ENCODE results near the gene SNRPD3. TPM values are rescaled to one million over a fixed set of nuclear protein-coding genes. Genes with fewer than 3 reads are reported as not detected.

SNRPD3 gene
- total RNA-seq, 4 donors from 2014 or later, result 21.3 to 127 (median 93.8) TPM

DNA sequence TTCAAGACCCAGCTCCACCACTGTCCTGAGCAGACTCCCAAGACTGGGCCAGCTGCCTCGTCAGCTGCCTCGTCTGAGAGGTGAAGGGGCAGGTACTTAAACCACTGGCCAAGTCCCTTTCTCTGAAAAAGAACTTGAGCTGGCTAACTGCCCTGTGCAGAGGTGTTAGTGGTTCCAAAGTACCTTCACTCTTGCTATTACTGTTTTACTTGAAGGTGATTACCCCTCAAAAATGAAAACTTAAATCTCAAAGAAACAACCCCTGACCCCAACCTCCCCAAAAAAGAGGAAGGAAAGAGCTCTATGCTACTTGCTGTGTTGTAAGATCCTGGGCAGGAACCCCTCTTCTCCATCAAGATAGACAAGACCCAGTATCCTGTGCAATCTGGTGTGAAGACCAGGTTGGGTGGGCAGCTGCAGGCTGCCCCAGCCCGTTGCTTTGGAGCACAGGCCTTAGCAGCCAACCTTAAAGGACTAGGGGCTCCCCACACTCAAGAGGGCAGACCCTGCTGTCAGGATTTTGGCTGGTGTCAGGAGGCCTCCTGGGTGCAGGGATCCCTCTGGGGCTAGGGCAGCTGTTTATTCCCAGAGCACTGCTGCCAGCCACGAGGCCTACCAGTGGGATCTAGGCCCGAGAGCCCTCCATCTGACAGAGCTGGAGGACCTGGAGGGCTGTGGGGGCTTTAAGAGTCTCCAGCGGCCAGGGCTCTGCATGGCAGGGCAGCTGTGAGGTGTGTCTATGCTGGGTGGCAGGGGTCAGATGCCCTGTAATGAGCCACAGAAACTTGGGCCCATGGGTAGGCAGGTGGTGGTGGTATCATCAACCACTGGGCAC lies 13.9 kb upstream of the SNRPD3 start:
- intact Hi-C loops (cut with DNase I; ENCODE audit: low total_unique reads), result no loop called here
- TF ChIP-seq POLR2A (IDR thresholded peaks at IDR 0.05), result no peak
- no peak for TF ChIP-seq POLR2AphosphoS5 (IDR thresholded peaks at IDR 0.05)
- no peak for TF ChIP-seq EP300 (IDR thresholded peaks at IDR 0.05; ENCODE audit: low read depth)
- TF ChIP-seq, protein P1, sequence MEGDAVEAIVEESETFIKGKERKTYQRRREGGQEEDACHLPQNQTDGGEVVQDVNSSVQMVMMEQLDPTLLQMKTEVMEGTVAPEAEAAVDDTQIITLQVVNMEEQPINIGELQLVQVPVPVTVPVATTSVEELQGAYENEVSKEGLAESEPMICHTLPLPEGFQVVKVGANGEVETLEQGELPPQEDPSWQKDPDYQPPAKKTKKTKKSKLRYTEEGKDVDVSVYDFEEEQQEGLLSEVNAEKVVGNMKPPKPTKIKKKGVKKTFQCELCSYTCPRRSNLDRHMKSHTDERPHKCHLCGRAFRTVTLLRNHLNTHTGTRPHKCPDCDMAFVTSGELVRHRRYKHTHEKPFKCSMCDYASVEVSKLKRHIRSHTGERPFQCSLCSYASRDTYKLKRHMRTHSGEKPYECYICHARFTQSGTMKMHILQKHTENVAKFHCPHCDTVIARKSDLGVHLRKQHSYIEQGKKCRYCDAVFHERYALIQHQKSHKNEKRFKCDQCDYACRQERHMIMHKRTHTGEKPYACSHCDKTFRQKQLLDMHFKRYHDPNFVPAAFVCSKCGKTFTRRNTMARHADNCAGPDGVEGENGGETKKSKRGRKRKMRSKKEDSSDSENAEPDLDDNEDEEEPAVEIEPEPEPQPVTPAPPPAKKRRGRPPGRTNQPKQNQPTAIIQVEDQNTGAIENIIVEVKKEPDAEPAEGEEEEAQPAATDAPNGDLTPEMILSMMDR (IDR thresholded peaks at IDR 0.05), result no peak
- in situ Hi-C loops (cut with MboI; ENCODE audit: low pct_ligation_motif_present in 1 of 4, low pct_unique_long_range_greater_than_20kb in 1 of 4, low sequenced_read_pairs in 3 of 4), result no loop called here
- Histone ChIP-seq H3K36me3 (peaks cover 0 to 51% (median 23%) of the 10 kb centered on the region in 4 donors), H3K27me3 (no peaks in the 10 kb centered on the region), H3K9me3 (no peaks in the 10 kb centered on the region), H3K4me3 (no peak overlapping the region), H3K4me1 (peaks cover 0 to 6% (median 2%) of the 10 kb centered on the region in 4 donors), H3K27ac (no peak overlapping the region)
- no peak for DNase-seq
- 79% methylated on average over 5 of the region's 6 CpGs; no CpG with 5 or more reads in 1 of the 2 donors for WGBS, 2 donors (ENCODE audit: low coverage in 1 of 2)

DNA sequence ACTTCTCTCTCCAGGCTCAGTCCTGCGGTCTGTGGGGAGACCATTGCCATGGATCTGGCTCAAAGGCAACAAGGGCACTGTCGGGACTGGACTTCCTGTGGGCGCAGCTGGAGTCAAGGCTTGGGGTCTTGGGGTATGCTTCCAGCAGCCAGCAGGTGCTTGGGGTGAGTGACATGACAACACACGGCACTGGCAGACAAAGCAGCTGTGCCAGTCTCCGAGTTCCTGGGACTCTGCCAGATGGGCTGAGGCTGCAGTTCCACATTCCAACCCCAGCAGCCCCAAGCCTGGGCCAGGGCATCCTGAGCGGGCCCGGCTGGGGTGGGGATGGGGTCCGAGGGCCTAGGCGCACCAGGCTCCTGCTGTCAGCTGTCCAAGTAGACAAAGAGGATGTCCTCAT lies 13.2 kb upstream of the SNRPD3 start:
- Histone ChIP-seq H3K27me3 (no peaks in the 10 kb centered on the region), H3K4me1 (peaks cover 0 to 6% (median 2%) of the 10 kb centered on the region in 4 donors), H3K4me3 (no peak overlapping the region), H3K27ac (no peak overlapping the region), H3K9me3 (no peaks in the 10 kb centered on the region), H3K36me3 (peaks cover 0 to 59% (median 26%) of the 10 kb centered on the region in 4 donors)
- TF ChIP-seq, protein P1 (IDR thresholded peaks at IDR 0.05), result no peak
- TF ChIP-seq EP300 (IDR thresholded peaks at IDR 0.05; ENCODE audit: low read depth) (no peak), POLR2AphosphoS5 (IDR thresholded peaks at IDR 0.05) (no peak), POLR2A (IDR thresholded peaks at IDR 0.05) (no peak)
- intact Hi-C loops (cut with DNase I; ENCODE audit: low total_unique reads), result no loop called here
- 89% methylated on average over 8 of the region's 9 CpGs; no CpG with 5 or more reads in 1 of the 2 donors for WGBS, 2 donors (ENCODE audit: low coverage in 1 of 2)
- in situ Hi-C loops (cut with MboI; ENCODE audit: low pct_ligation_motif_present in 1 of 4, low pct_unique_long_range_greater_than_20kb in 1 of 4, low sequenced_read_pairs in 3 of 4), result no loop called here
- no peak for DNase-seq

DNA sequence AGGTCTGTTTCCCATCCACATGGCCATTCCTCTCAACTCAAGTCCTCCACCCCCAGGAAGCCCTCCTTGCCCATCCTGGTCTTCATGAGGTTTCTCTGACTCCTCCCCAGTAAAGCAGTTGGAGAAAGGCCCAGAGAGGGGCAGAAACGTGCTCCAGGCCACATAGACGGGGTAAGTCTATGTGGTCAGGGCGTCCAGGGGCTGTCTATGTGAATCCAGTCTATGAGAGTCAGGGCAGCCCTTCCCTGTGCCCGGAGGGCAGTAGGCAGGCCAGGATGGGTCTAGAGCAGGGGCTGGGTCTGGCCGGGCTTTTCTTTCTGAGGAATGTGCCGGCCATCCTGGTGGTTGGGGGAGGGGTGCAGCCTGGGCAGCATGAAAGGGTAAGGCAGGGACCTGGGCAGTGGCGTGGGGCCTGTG lies 12.6 kb upstream of the SNRPD3 start:
- H3K36me3 ChIP-seq, result peaks cover 0 to 64% (median 29%) of the 10 kb centered on the region in 4 donors
- no peak for TF ChIP-seq EP300 (IDR thresholded peaks at IDR 0.05; ENCODE audit: low read depth)
- TF ChIP-seq POLR2AphosphoS5 (IDR thresholded peaks at IDR 0.05), result no peak
- TF ChIP-seq, protein P1 (IDR thresholded peaks at IDR 0.05), result no peak
- no peak for TF ChIP-seq POLR2A (IDR thresholded peaks at IDR 0.05)

DNA sequence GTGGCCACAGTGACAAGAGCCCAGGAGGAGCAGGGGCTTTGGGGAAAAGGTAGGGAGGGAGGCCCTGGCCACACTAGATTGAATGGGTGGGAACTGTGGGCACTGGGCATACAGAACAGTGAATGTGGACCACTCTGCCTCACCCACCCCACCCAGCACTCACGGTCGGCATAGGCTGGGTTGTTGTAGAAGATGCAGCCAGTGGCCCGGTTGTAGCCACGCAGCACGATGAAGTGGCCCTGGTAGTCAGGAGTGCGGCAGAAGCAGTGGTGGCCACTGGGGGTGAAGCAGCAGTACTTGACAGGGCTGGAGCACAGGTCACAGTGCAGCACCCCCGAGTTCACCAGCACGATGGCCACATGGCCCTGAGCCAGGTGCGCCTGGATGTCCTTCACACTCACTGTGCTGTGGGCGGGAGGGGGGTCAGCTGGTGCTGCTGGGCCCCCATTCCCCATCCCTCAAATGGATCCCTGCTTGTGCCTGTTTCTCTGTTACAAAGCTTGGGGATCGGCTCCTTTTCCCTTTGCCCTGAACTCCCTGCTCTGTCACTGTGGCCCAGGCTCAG lies 12.0 kb upstream of the SNRPD3 start:
- Histone ChIP-seq H3K4me1 (peaks cover 0 to 6% (median 2%) of the 10 kb centered on the region in 4 donors), H3K27ac (no peak overlapping the region), H3K9me3 (no peaks in the 10 kb centered on the region), H3K4me3 (no peak overlapping the region), H3K27me3 (no peaks in the 10 kb centered on the region), H3K36me3 (peaks cover 0 to 65% (median 32%) of the 10 kb centered on the region in 4 donors)
- TF ChIP-seq EP300 (IDR thresholded peaks at IDR 0.05; ENCODE audit: low read depth) (no peak), POLR2AphosphoS5 (IDR thresholded peaks at IDR 0.05) (no peak), POLR2A (IDR thresholded peaks at IDR 0.05) (no peak)
- TF ChIP-seq, protein P1 (IDR thresholded peaks at IDR 0.05), result no peak
- in situ Hi-C loops (cut with MboI; ENCODE audit: low pct_ligation_motif_present in 1 of 4, low pct_unique_long_range_greater_than_20kb in 1 of 4, low sequenced_read_pairs in 3 of 4) (no loop called here), intact Hi-C loops (cut with DNase I; ENCODE audit: low total_unique reads) (no loop called here)
- DNase-seq, result no peak
- 84% methylated on average over 11 of the region's 11 CpGs; no CpG with 5 or more reads in 1 of the 2 donors for WGBS, 2 donors (ENCODE audit: low coverage in 1 of 2)

More for the DNA sequence above, 12.6 kb upstream of the SNRPD3 start:
- 92% methylated on average over 7 of the region's 7 CpGs; no CpG with 5 or more reads in 1 of the 2 donors for WGBS, 2 donors (ENCODE audit: low coverage in 1 of 2)
- Histone ChIP-seq H3K4me3 (no peak overlapping the region), H3K9me3 (no peaks in the 10 kb centered on the region), H3K4me1 (peaks cover 0 to 6% (median 2%) of the 10 kb centered on the region in 4 donors), H3K27me3 (no peaks in the 10 kb centered on the region), H3K27ac (no peak overlapping the region)
- intact Hi-C loops (cut with DNase I; ENCODE audit: low total_unique reads), result no loop called here
- in situ Hi-C loops (cut with MboI; ENCODE audit: low pct_ligation_motif_present in 1 of 4, low pct_unique_long_range_greater_than_20kb in 1 of 4, low sequenced_read_pairs in 3 of 4), result no loop called here
- no peak for DNase-seq

Measured in transverse colon (tissue), 4 donors.